HCT116 (cell line): ENCODE measurements around the gene CEP120.

Experiments
- CEBPB ChIP-seq: IDR thresholded peaks from 2 replicates; pipeline ENCODE4 v1.6.1; 2012; ENCODE audit warnings: low read depth
- TF ChIP-seq, protein P1 (sequence below), 3 experiments: fragments of 200-600 bp in 1 of 3; sonication (generic) in 1 of 3; IDR thresholded peaks in 2 of 3; conservative IDR thresholded peaks in 1 of 3; 2 replicates each; pipeline ENCODE4 v1.5.1; 2012 to 2017; ENCODE audit warnings: low read depth in 2 of 3, low read length in 2 of 3, antibody characterized with exemption in 1 of 3, borderline replicate concordance in 1 of 3, control low read depth in 1 of 3, mild to moderate bottlenecking in 1 of 3, mixed read lengths in 1 of 3, mixed run types in 1 of 3, moderate library complexity in 1 of 3; ENCODE audit not compliant: insufficient read depth in 1 of 3
- TF ChIP-seq, protein P2 (sequence below): IDR thresholded peaks from 2 replicates; pipeline ENCODE4 v1.6.1; 2012

DNA sequence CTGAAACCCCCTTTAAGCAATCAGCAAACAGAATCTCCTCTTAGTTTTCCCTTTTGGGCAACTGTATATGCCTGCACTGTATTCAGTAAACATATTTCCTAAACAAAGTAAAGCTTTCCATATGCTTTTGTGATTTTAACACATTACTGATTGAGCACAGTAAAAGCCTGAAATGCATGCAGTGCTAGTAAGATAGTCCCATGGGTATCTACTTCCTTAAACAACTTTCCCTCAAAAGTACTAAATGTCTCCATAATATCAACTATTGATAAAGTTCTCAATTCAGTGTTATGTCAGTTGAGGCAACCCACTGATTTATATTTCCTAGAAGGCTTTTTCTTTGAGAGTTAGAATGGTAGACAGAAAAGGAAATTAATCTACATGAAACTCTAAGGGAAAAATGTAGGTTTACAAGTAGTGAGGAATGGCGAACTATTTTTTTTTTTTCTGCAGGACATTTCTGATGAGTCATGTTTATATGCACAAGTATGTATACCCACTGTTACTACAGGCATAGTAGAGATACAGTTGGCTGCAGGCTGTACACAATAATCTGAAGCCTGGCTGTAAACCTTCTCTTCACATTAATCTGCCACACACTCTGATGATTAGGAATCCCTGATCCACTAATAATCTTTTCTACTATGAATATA lies 31.2 kb upstream of the CEP120 start:
- TF ChIP-seq, protein P1, sequence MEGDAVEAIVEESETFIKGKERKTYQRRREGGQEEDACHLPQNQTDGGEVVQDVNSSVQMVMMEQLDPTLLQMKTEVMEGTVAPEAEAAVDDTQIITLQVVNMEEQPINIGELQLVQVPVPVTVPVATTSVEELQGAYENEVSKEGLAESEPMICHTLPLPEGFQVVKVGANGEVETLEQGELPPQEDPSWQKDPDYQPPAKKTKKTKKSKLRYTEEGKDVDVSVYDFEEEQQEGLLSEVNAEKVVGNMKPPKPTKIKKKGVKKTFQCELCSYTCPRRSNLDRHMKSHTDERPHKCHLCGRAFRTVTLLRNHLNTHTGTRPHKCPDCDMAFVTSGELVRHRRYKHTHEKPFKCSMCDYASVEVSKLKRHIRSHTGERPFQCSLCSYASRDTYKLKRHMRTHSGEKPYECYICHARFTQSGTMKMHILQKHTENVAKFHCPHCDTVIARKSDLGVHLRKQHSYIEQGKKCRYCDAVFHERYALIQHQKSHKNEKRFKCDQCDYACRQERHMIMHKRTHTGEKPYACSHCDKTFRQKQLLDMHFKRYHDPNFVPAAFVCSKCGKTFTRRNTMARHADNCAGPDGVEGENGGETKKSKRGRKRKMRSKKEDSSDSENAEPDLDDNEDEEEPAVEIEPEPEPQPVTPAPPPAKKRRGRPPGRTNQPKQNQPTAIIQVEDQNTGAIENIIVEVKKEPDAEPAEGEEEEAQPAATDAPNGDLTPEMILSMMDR (IDR thresholded peaks at IDR 0.05 in 2 of 3, conservative IDR thresholded peaks at IDR 0.05 in 1 of 3; ENCODE audit: borderline replicate concordance in 1 of 3, insufficient read depth in 1 of 3, low read depth in 2 of 3, low read length in 2 of 3) = no peak
- TF ChIP-seq, protein P2, sequence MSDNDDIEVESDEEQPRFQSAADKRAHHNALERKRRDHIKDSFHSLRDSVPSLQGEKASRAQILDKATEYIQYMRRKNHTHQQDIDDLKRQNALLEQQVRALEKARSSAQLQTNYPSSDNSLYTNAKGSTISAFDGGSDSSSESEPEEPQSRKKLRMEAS = no peak
- TF ChIP-seq CEBPB = no peak
